ENCODE data around the gene TSHZ1.

TSHZ1 gene

GRCh38 chr18:75198036-75198435 lies 12.6 kb upstream of the TSHZ1 start:
- no peak for TF ChIP-seq CTCF (IDR thresholded peaks at IDR 0.05; ENCODE audit: low read depth, low read length, missing control alignments)
- no peak for DNase-seq (ENCODE audit: extremely low read depth, low read depth)
- no peak overlapping the region for H3K4me3 ChIP-seq (replicated peaks; ENCODE audit: low read depth, low read length)

- no peak for TF ChIP-seq CTCF (IDR thresholded peaks at IDR 0.05; ENCODE audit: low read depth, low read length, missing control alignments)
- DNase-seq (ENCODE audit: extremely low read depth, low read depth), result no peak
These were observed 11.3 kb upstream of the TSHZ1 start for GRCh38 chr18:75199327-75199726.

GRCh38 chr18:75200071-75200470 lies 10.5 kb upstream of the TSHZ1 start:
- H3K4me3 ChIP-seq (replicated peaks; ENCODE audit: low read depth, low read length), result peak overlapping the region; percentile 12
- no peak for DNase-seq (ENCODE audit: extremely low read depth, low read depth)
- no peak for TF ChIP-seq CTCF (IDR thresholded peaks at IDR 0.05; ENCODE audit: low read depth, low read length, missing control alignments)

More at GRCh38 chr18:75199327-75199726, 11.3 kb upstream of the TSHZ1 start:
- peak overlapping the region; percentile 12 for H3K4me3 ChIP-seq (replicated peaks; ENCODE audit: low read depth, low read length)

- DNase-seq (ENCODE audit: extremely low read depth, low read depth), result no peak
- H3K4me3 ChIP-seq (replicated peaks; ENCODE audit: low read depth, low read length), result peak overlapping the region; percentile 12; the same call in 1 of the 2 replicates
- no peak for TF ChIP-seq CTCF (IDR thresholded peaks at IDR 0.05; ENCODE audit: low read depth, low read length, missing control alignments)
These were observed 9.9 kb upstream of the TSHZ1 start for GRCh38 chr18:75200605-75201280.

- no peak for TF ChIP-seq CTCF (IDR thresholded peaks at IDR 0.05; ENCODE audit: low read depth, low read length, missing control alignments)
- no peak for DNase-seq (ENCODE audit: extremely low read depth, low read depth)
- peak overlapping the region; percentile 96 for H3K4me3 ChIP-seq (replicated peaks; ENCODE audit: low read depth, low read length)
These were observed 9.0 kb upstream of the TSHZ1 start for GRCh38 chr18:75201282-75202270.

GRCh38 chr18:75202696-75203365 lies 7.8 kb upstream of the TSHZ1 start:
- TF ChIP-seq CTCF (IDR thresholded peaks at IDR 0.05; ENCODE audit: low read depth, low read length, missing control alignments), result no peak
- peak overlapping the region; percentile 96 for H3K4me3 ChIP-seq (replicated peaks; ENCODE audit: low read depth, low read length)
- no peak for DNase-seq (ENCODE audit: extremely low read depth, low read depth)

Data from HFF-Myc (cell line).